PFSK-1 (cell line): ENCODE measurements around the gene TNFSF13B.

Experiments used
- FOXP2 ChIP-seq: optimal IDR thresholded peaks from 2 replicates; pipeline ENCODE3; 2011; ENCODE audit warnings: borderline replicate concordance, control low read depth, inconsistent platforms; ENCODE audit not compliant: insufficient read depth; ENCODE audit errors: extremely low read length, extremely low read depth
- POLR2AphosphoS5 ChIP-seq: IDR thresholded peaks from 2 replicates; pipeline ENCODE4 v1.6.1; 2012; ENCODE audit warnings: low read depth, mild to moderate bottlenecking, control low read depth, low read length, moderate library complexity
- REST ChIP-seq, 2 experiments: IDR thresholded peaks; 2 replicates each; pipeline versions ENCODE4 v1.6.1 to v1.8.0; 2011 to 2012; ENCODE audit warnings: low read depth in 2 of 2, low read length in 2 of 2, control low read depth in 1 of 2, inconsistent platforms in 1 of 2, mild to moderate bottlenecking in 1 of 2, moderate library complexity in 1 of 2; ENCODE audit not compliant: insufficient read depth in 1 of 2
- SIN3A ChIP-seq: IDR thresholded peaks from 2 replicates; pipeline ENCODE4 v1.6.1; 2012; ENCODE audit warnings: mild to moderate bottlenecking, low read length, moderate library complexity, borderline replicate concordance; ENCODE audit not compliant: insufficient read depth

- TF ChIP-seq REST (IDR thresholded peaks at IDR 0.05; ENCODE audit: insufficient read depth in 1 of 2, low read depth in 2 of 2, low read length in 2 of 2) (no peak), FOXP2 (no peak), POLR2AphosphoS5 (no peak), SIN3A (no peak)
Observed at GRCh38 chr13:108263621-108264355, 5.7 kb upstream of the TNFSF13B start.
